OCI-LY7 (cell line): ENCODE measurements around the gene NOXA1.

ENCODE experiments used
- CTCF ChIP-seq: fragments of 200-600 bp; sonication (generic); conservative IDR thresholded peaks from 2 replicates; pipeline ENCODE4 v1.5.1; 2014; ENCODE audit warnings: mild to moderate bottlenecking, antibody characterized with exemption, low read length, moderate library complexity, mixed read lengths
- EZH2phosphoT487 ChIP-seq: fragments of 200-600 bp; sonication (generic); IDR thresholded peaks from 2 replicates; pipeline ENCODE4 v1.6.1; 2018; ENCODE audit warnings: low read depth, borderline replicate concordance, mild to moderate bottlenecking, mixed run types, antibody characterized with exemption, low read length, moderate library complexity, mixed read lengths

- TF ChIP-seq CTCF (no peak), EZH2phosphoT487 (no peak)
Observed at GRCh38 chr9:137379761-137380161, 43.4 kb upstream of the NOXA1 start.
